ENCODE data around the gene ARAP1.

ARAP1 gene

DNA sequence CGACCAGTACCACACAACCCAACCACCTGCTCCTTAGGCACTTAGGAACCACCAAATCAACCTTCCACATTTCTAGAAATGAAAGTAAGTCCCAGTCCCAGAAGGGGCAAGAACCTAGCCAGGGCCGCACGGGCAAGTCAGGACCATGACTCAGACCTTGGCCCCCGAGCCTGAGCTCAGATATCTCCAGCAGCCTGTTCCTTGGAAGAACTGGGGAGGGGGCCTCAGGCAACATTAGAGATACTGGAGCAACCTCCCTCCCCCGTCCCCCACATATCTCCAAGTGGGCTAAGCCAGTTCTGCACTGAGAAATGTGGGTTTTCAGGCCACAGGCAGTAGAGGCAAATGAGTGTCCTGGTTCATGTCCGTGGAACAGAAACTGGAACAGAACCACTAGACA lies 7.7 kb downstream of the ARAP1 start:
- DNase-seq (ENCODE audit: low read depth in 2 of 3, low spot score in 2 of 3) = no peak

DNA sequence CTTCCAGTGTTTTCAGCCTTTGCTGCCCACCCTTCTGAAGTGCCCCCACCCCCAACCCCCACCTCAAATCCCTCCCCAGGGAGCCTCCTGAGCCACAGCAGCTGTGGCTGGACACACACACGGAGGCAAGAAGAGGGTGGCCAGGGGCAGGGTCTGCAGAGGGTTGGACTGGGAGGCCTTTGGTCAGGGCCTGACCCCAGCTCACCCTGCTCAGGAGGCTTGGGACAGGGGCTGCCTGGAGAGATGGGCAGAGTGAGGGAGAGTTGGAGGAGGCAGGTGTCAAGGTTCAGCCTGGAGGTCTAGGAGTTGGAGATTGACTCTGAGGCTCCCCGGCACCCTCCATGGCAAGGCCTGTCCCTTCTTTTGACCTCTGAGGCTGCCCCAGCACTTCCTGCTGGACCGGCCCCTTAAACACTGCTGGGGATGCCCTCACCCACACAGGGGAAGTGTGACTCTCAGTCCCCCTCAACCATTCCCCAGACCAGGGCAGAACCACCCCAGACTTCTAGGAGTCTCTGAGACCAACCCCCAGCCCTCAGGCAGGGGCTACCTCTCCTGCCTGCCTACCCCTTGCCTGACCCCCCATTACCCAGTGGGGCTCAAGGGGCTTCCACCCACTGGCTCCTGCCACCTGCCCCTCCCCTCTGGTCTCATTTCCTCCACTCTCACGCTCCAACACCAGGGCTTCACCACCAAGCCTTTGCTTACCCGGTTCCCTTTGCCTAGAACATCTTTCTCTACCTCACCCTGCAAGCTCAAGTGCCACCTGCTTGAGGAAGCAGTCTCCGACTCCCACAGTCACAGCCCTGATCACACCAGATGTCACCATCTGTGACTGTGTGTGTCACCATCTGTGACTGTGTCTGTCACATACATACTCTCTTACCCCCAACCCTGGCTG lies 8.6 kb downstream of the ARAP1 start:
- DNase-seq (ENCODE audit: low read depth in 2 of 3, low spot score in 2 of 3) = no peak

DNA sequence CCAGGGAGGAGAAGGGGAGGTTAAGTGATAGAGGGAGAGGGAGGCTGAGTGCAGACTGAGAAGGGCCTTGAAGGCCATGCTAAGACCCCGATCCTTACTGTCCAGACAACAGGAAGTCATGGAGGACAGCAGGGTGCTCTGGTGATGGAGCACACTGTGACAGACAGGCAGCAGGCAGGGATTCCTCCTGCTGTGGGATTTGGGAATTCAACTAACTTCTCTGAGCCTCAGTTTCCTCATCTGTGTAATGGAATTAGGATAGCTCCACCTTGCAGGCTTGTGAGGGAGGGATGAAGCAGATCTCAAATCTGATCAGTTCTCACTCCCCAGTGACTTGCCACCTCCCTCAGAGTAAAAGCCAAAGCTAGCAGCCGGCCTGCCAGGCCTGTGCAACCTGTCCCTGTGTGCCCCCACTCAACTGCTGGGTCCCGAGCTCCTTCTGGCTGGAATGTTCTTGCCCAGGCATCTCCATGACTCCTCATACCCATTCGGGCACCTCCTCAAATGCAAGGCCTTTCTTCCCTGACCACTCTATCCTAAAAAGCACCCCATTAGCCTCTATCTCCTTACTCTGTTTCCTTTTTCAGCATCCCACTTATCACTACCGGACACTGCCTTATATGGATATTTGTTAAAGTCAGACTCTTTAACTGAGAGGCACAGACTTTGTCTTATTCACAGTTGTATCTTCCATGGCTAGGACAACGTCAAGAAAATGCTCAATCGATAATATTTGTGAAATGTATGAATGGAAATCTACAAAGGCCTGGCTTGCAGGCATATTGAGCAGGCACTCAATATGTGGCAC lies 9.5 kb downstream of the ARAP1 start:
- no peak for DNase-seq (ENCODE audit: low read depth in 2 of 3, low spot score in 2 of 3)

DNA sequence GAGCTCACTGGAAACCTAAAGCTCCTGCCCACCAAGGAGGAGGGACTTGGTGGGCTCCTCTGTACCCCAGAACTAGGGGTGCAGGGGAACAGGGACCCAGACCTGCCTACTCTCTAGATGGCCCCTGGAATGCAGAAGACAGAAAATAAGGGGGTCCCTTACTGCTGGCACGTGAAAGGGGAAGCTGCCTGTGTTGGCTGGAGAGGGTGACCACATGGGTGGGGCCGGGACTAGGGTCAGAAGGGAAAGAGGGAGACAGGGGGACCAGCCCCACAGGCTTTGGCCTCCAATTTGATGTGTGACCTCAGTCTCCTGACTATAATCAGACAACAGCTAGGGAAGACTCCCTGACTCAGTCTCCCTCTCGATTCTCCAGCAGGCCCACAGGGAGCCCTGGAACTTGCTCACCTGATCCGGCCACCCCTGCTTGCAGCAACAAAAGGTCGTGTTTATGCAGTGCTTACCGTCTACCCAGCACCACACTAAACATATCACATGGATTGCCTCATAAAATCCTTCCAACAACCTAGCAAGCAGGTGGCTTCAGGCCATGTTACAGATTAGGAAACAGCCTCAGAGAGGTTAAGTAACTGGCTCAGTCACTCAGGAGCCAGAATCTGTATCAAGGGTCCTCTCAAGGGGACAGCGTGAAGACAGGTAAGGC lies 10.2 kb downstream of the ARAP1 start:
- DNase-seq (ENCODE audit: low read depth in 2 of 3, low spot score in 2 of 3) = no peak

DNA sequence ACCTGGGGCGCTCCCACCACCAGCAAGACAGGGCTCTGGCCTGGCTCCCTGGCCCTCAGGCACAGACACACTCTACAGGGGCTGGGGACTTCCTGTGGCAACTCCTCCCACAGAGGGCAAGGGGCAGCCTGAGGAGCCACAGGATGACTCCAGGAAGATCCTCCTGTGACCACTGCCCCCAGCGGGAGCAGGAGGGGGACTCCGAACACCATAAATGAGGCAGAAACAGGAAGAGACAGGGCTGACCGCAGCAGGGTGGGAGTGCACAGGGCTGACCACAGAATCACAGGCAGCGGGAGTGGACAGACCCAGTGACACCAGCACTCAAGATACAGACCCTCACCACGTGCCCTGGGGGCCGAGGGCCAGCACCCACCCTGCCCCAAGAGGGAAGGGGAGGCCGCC lies 10.8 kb downstream of the ARAP1 start:
- no peak for DNase-seq (ENCODE audit: low read depth in 2 of 3, low spot score in 2 of 3)

DNA sequence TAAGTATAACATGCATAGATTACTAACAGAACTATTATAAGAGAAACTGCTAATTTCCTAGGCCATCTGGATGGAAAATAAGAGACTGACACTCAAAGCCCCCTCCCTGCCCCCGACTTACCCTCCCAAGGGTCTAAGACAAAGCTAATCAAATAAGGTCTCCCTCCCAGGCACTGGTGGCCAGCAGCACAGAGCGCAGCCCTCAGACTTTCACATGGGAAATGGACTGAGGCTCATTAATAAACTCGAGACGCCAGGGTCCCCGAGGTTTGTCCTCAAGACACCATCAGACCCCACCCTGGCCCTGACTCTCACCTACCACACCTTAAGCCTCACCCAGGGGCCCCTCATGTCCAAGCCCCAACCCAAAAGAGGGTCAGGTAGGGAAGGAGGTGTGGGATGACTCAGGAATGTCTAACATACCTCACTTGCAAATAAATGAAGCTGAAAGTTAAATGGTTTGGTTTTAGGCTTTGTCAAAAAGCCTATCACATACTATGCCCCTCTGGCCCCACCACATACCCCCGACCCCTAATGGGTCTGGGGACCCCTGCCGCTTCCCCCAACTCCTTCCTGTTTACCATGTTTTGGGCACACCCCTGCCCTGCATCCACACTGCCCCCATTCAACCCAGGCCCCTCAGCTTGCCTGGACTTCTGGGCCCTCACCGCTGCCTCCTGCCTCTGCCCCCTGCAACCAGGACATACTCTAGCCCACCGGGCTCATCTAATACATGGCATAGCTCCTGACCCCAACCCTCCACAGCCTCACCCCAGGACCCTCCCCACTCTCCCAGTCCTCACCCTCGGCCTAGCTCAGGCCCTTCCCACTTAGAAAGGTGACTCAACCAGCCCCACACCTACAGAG lies 11.4 kb downstream of the ARAP1 start:
- no peak for DNase-seq (ENCODE audit: low read depth in 2 of 3, low spot score in 2 of 3)

DNA sequence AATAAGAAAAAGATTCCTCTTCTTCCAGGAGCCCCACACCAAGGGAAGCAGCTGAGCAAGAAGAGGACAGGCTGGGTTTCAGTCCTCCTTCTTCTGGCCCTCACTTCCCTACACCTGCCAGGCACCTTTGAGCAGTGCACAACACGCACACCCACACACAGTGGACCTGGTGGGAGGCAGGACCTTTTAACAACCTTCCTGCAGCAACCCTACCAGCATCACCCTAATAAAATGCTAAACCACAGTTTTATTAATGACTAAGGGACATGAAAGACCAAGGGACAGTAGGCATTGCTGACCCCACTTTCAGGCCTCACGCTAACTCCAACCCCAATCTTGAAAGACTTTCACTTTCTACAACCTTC lies 12.2 kb downstream of the ARAP1 start:
- DNase-seq (ENCODE audit: low read depth in 2 of 3, low spot score in 2 of 3) = no peak

DNA sequence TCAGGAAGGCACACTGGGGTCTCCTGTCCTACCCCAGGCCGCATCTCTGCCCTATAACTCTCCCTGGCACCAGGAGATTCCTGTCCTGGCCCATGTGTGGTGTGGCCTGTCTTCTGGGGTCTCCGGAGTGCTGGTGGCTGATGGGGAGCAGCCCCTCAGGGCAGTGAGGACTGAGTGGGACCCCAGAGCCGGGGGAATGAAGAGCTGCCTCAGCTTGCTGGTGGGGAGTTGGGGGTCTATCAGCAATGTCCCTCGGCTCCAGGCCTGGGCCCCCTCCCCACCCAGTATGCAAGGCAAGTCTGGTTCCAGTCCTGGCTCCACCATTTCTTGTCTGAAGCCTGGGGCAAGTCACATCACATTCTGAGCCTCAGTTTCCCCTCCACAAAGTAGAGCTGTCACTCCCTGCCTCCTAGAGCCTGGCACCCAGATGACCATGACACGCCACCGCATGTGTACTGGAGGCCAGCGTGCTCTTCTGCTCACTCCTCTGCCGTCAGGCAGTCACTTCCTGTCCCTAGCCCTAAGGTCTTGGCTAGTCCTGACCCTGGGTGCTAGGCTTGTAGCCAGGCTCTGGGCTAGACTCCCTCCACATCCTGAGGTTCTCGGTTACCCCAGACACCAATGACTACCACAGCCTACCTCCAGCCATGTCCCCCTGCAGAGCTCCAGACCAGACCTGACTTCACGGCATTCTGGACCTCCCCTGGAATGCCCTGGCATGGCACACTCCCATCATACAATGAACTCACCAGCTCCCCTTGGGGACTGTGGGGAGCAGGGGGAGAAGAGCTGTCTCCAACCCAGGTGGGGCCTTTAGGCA lies 12.8 kb downstream of the ARAP1 start:
- no peak for DNase-seq (ENCODE audit: low read depth in 2 of 3, low spot score in 2 of 3)

DNA sequence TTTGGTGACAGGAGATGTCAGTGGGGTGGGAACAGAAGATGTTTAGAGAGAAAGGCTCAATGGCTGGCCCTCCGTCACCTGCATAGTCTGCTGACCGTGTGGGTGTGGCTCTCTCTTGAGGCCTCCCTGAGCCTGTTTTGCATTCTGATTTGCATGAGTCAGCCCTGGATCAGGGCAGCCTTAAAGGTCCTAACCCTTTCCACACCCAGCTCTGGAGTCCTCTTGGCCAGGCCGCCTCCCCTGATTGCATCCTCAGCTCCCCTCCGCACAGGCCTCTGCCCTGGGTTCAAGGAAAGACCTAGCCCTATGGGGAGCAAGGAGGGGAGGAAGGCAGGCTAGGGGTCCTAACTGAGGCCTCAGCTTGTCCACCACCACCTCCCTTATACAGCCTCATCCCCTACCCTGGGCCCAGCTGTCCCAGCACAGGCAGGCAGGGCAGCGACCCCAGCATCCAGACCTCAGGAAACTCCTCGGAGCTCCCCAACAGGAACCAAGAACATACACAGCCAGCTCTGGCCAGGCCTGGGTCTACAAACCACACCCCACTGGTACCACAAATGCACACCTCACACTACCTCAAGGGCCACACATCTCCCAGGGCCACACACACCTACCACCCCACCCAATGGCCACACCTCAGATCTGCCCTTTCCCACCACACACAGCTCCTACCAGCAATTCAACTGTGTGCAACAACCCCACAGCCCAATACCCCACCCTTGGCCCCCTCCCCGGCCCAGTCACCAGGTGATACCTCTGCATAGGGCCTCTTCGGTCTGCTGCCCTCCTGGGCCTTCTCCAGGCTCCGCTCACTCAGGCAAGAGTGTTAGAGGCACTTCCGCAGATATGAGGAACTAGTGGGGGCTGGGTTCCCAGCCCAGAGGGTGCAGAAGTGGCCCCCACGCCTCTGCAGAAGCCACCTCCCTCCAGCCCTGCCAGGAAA lies 13.7 kb downstream of the ARAP1 start:
- DNase-seq (ENCODE audit: low read depth in 2 of 3, low spot score in 2 of 3) = no peak

DNA sequence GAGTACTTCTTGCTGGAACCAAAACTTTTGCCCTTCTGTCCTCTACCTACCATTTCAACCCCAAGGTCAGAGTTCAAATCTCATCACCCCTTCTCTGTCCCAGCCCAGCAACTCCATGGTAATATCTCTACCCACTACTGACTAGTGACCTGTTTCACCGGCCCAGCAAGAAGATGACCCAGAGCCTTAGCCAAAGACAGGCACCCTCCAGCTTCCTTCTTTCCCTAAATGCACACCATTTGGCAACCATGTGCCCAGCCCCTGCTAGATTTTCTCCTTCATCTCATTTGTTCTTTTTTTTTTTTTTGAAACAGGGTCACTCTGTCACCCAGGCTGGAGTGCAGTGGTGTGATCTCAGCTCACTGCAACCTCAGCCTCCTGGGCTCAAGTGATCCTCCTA lies 14.9 kb downstream of the ARAP1 start:
- DNase-seq (ENCODE audit: low read depth in 2 of 3, low spot score in 2 of 3) = no peak

DNA sequence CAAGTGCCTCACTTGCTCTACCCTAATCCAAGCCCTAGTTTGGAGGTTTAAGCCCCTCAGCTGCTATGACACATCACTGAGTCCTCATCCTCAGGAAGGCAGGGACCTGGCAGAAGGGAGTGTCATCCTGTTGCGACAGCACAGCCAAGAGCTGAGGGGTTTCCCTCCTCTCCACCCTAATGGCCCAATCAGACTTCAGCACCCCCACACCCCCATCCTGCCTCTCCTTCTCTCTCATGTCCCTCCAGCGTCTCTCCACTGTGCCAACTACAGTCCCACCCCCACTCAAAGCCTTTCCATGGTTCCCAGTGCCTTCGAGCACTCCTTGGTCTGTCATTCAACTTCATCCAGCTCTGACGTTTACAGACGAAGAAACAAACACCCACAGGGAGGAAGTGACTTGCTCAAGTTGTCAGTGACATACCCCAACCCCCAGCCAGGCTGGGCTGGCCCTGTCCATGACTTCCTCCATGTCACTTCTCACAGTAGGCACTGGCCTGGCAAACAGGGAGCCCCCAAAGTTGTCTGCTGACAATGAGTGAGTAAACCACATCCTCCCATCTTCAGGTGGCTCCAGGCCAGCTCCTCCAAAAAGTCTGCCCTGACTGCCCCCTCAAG lies 15.6 kb downstream of the ARAP1 start:
- peak in 2 of 3 experiments; percentile 38 to 49 for DNase-seq (ENCODE audit: low read depth in 2 of 3, low spot score in 2 of 3)

DNA sequence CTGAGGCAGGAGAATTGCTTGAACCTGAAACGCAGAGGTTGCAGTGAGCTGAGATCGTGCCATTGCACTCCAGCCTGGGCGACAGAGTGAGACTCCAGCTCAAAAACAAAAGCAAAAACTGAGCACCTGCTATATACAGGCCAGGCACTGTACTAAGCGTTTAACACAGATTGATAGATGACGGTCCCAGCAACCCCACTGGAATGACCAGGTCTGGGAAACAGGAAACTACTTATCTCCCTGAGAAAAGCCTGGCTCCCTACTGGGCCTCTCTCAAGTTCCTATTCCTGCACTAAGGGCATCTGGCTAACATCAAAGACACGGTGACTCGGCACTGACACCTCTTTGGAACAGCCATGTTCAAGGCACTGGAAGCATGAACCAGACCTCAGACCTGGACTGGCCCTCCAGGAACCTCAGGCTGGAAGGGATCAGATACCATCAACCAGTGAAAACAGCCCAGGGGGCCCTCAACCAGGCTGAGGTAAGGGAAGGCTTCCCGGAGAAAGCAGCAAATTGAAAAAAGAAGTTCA lies 16.6 kb downstream of the ARAP1 start:
- no peak for DNase-seq (ENCODE audit: low read depth in 2 of 3, low spot score in 2 of 3)

DNA sequence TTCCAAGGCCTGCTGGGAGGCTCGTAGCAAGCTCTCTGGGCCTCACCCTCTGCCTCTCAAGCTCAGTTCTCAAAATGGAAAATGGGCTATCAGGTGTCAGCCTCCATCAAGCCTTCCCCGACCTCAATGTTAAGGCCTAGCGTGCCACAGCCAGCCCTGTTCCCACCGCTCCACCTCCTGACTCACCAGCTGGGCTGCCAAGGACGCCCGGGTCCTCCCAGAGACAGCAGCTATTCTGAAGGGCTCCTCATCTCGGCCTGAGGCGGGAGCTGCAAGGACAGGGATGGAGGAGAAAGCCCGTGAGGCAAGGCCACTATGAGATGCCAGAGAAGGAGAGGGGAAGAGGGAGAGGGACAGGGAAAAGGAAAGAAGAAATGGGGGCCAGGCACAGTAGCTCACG lies 19.9 kb downstream of the ARAP1 start:
- no peak for DNase-seq (ENCODE audit: low read depth in 2 of 3, low spot score in 2 of 3)

DNA sequence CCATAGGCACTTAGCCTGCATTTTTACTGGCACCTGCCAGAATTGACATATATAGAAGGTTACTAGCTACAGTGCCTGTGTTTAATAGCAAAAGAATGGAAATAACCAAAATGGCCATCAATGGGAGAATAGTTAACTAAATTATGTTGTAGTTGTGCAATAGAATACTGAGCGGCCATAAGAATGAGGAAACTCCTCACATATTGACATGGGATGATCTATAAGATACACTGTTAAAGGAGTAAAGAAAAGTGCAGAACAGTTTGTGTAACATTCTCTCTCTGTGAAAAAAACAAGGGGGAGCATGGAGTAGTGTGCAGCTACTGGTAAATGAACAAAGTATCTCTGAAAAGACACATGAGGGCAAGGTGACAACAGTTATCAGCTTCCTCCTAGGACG lies 21.5 kb downstream of the ARAP1 start:
- DNase-seq (ENCODE audit: low read depth in 2 of 3, low spot score in 2 of 3) = no peak

DNA sequence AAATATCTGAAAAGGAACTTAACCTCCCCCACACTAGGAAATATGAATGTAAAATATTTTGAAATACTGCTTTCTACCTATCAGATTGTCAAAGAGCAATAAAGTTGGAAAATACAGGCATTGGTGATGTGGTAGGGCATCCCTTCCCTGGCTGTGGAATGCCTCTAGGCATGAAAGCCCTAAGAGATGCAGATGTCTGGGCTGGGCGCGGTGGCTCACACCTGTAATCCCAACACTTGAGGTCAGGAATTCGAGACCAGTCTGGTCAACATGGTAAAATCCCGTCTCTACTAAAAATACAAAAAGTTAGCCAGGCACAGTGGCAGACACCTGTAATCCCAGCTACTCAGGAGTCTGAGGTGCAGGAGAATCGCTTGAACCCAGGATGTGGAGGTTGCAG lies 22.0 kb downstream of the ARAP1 start:
- no peak for DNase-seq (ENCODE audit: low read depth in 2 of 3, low spot score in 2 of 3)

DNA sequence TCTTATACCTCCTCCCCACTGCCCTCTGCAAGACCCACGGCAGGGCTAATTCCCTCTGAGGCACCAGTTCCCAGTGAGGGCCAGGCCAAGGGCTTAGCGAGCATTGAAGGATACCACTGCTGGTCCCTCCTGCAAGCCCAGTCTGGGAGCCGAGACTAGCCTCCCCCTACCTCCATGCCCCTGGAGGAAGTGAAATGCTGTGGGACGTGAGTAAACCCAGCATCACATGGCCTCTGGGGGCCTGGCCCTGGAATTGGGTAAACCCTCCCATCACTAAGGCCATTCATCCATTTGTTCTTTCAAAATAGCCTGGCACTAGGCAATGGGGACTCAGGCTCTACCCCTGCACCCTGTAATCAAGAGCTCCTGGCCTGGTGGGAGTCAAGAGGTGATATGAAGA lies 24.7 kb downstream of the ARAP1 start:
- no peak for DNase-seq (ENCODE audit: low read depth in 2 of 3, low spot score in 2 of 3)

DNA sequence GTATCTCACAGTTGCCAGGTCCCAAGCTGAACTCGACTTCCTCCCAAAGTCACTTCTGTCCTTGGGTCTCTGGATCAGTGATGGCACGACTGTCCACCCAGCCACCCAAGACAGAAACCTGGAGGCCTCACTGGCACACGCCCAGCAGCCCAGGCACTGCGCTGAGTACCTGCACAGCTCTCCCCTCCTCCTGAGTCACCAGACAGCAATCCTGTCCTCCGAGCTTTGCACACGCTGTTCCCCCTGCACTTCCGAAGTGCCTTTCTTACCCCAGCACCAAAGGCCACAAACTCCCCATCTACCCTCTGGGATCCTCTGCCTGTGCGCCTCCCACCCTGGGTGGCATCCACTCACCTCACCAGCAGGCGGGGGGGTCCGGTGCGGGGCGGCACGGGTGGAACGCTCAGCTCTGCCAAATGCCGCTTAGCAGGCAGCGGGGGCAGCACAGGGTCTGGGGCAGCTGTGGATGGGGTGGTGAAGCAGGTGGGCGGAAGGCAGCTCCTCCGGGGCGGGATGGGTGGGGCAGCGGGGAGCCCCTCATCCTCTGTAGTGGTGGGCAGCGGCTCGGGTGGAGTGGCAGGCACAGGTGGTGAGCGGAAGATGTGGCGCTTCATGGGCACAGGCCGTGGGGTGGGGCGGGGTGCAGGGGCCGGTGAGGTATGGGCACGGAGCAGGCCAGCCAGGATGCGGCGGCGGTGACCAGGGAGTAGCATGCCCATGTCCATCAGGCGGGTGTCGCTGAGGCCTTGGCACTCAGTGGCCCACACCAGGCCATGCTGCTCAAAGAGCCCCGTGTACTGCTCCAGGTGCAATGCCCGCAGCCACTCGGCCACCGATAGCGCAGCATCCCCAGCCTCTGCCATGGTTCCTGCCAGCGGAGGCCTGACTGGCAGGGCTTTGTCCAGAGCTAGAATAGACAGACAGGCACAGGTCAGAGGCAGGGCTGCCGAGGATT lies 25.7 kb downstream of the ARAP1 start:
- no peak for DNase-seq (ENCODE audit: low read depth in 2 of 3, low spot score in 2 of 3)
